Lower lobe of right lung (tissue), 2 donors: Measurements from ENCODE around the gene CCT8. TPM values are rescaled to one million over a fixed set of nuclear protein-coding genes. Genes with fewer than 3 reads are reported as not detected.

ENCODE experiments used
- ATAC-seq, 2 donors: fragments of 200-7000 bp; cut with Tn5 transposase; one replicate each; pipeline ENCODE4 v1.9.1; 2020 to 2022; ENCODE audit warnings: mild to moderate bottlenecking in 2 of 2, moderate library complexity in 2 of 2
- DNase-seq: peaks from one replicate; pipeline ENCODE4 v3.0.0-alpha.2; 2020
- H3K27ac ChIP-seq: fragments of 200-600 bp; one replicate; pipeline ENCODE4 v1.8.0; 2022
- H3K27me3 ChIP-seq: fragments of 200-600 bp; one replicate; pipeline ENCODE4 v1.8.0; 2022; ENCODE audit warnings: low read depth
- H3K36me3 ChIP-seq: fragments of 200-600 bp; one replicate; pipeline ENCODE4 v1.8.0; 2022; ENCODE audit warnings: mild to moderate bottlenecking
- H3K4me1 ChIP-seq: fragments of 200-600 bp; one replicate; pipeline ENCODE4 v1.8.0; 2022
- H3K4me3 ChIP-seq: fragments of 200-600 bp; one replicate; pipeline ENCODE4 v1.8.0; 2022; ENCODE audit warnings: mild to moderate bottlenecking
- H3K9me3 ChIP-seq: fragments of 200-600 bp; one replicate; pipeline ENCODE4 v1.8.0; 2022
- intact Hi-C: fragments of 100-400 bp; cut with DNase I; formaldehyde crosslinking; loops from one replicate; pipeline ENCODE4 v1.11.0; 2022
- total RNA-seq: library from RNA; stranded (reverse); fragmentation: NEBNext Ultra II Directional; extraction: Animal tissue kit (Norgen Biotek cat#: 25700); gene quantifications from one replicate; pipeline ENCODE4 v1.2.1, GENCODE V29; 2021
- TF ChIP-seq, protein P1 (sequence below): fragments of 200-600 bp; IDR thresholded peaks from one replicate; pipeline ENCODE4 v1.8.0; 2022; ENCODE audit warnings: antibody characterized with exemption, mild to moderate bottlenecking
- donor health status: DM: no; HTN: yes; CAD: no; lungs with severe emphysema.

Gene CCT8
- total RNA-seq, 1 donor from 2014 or later, result 111 TPM

DNA sequence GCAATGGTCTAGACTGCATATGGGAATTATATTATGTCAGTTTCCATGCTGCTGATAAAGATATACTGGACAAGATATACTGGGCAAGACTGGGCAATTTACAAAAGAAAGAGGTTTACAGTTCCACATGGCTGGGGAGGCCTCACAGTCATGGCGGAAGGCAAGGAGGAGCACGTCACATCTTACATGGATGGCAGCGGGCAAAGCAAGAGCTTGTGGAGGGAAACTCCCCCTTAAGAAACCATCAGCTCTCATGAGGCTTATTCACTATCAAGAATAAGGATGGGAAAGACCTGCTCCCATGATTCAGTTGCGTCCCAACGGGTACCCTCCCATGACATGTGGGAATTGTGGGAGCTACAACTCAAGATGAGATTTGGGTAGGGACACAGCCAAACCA is 21.2 kb downstream of the CCT8 start:
- peaks cover 98% of the 10 kb centered on the region for H3K36me3 ChIP-seq
- TF ChIP-seq, protein P1, sequence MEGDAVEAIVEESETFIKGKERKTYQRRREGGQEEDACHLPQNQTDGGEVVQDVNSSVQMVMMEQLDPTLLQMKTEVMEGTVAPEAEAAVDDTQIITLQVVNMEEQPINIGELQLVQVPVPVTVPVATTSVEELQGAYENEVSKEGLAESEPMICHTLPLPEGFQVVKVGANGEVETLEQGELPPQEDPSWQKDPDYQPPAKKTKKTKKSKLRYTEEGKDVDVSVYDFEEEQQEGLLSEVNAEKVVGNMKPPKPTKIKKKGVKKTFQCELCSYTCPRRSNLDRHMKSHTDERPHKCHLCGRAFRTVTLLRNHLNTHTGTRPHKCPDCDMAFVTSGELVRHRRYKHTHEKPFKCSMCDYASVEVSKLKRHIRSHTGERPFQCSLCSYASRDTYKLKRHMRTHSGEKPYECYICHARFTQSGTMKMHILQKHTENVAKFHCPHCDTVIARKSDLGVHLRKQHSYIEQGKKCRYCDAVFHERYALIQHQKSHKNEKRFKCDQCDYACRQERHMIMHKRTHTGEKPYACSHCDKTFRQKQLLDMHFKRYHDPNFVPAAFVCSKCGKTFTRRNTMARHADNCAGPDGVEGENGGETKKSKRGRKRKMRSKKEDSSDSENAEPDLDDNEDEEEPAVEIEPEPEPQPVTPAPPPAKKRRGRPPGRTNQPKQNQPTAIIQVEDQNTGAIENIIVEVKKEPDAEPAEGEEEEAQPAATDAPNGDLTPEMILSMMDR, result no peak
- no peak overlapping the region for H3K27ac ChIP-seq
- DNase-seq (no peak), ATAC-seq (no peak)
- H3K9me3 ChIP-seq, result no peaks in the 10 kb centered on the region
- H3K4me1 ChIP-seq, result no peaks in the 10 kb centered on the region
- no peak overlapping the region for H3K4me3 ChIP-seq
- intact Hi-C loops, result no loop called here
- H3K27me3 ChIP-seq, result no peaks in the 10 kb centered on the region

DNA sequence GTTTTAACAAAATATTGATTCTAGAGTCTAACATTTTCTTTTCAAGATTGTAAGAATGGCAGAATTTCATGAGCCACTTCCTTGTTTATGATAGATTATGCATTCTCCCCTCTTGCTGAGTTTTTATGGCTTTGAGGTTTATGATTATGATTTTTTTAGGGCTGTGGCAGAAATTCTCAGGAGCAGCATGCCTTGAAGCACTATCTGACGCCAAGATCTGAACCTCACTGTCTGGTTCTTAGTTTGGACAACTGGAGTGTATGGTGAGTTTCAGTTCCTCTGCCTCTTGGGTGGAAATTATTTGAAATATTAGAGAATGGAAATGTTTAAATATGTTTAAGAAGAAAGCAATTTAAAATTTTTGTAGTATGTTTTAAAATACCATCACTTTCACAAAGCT is 38.8 kb downstream of the CCT8 start:
- Histone ChIP-seq H3K4me1 (no peaks in the 10 kb centered on the region), H3K36me3 (peaks cover 96% of the 10 kb centered on the region), H3K27me3 (no peaks in the 10 kb centered on the region), H3K27ac (no peak overlapping the region), H3K9me3 (no peaks in the 10 kb centered on the region), H3K4me3 (no peak overlapping the region)
- TF ChIP-seq, protein P1, result no peak
- DNase-seq (no peak), ATAC-seq (no peak)
- intact Hi-C loops, result no loop called here

DNA sequence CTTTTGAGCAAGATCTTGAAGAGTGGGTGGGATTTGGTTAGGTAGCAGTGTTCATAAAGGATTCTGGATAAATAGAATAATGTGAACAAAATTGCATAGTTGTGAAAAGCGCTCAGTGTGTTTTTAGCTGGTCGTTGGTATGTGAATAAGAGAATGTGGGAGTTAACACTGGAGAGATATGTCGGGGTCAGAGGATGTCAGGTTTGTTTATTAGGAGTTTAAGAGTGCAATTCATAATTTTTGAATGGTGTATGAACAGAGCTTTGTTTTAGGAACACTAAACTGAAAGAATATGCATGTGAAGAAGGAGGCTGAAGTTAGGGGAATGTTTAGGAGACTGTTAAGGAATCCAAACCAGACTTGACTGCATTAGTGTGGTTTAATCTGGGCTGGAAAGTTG is 39.6 kb downstream of the CCT8 start:
- TF ChIP-seq, protein P1, result no peak
- peaks cover 96% of the 10 kb centered on the region for H3K36me3 ChIP-seq
- no peaks in the 10 kb centered on the region for H3K27me3 ChIP-seq
- ATAC-seq (no peak), DNase-seq (no peak)
- no peak overlapping the region for H3K27ac ChIP-seq
- H3K4me1 ChIP-seq, result no peaks in the 10 kb centered on the region
- intact Hi-C loops, result no loop called here
- H3K4me3 ChIP-seq, result no peak overlapping the region
- no peaks in the 10 kb centered on the region for H3K9me3 ChIP-seq

DNA sequence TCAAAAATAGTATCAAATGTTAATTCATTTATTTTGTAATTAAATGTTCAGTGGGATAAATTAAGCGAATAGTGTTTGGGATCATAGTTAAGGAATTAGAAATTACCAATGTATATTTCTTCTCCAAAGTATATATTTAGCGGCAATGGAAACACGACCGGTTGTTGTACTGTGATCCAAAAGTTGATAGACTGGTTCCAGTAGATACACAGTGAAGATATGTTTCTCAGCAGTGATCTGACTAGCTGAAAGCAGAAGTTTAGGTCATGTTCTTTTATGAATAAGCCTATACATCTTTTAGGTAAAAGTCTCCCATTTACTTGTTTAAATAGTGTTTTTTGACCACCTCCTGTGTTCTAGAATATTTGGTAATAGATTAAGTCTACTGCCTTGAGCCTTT is 40.1 kb downstream of the CCT8 start:
- H3K4me1 ChIP-seq, result no peaks in the 10 kb centered on the region
- H3K27ac ChIP-seq, result no peak overlapping the region
- no peaks in the 10 kb centered on the region for H3K27me3 ChIP-seq
- intact Hi-C loops, result no loop called here
- TF ChIP-seq, protein P1, result no peak
- H3K4me3 ChIP-seq, result no peak overlapping the region
- no peak for ATAC-seq
- H3K9me3 ChIP-seq, result no peaks in the 10 kb centered on the region
- peaks cover 96% of the 10 kb centered on the region for H3K36me3 ChIP-seq
- DNase-seq, result no peak

DNA sequence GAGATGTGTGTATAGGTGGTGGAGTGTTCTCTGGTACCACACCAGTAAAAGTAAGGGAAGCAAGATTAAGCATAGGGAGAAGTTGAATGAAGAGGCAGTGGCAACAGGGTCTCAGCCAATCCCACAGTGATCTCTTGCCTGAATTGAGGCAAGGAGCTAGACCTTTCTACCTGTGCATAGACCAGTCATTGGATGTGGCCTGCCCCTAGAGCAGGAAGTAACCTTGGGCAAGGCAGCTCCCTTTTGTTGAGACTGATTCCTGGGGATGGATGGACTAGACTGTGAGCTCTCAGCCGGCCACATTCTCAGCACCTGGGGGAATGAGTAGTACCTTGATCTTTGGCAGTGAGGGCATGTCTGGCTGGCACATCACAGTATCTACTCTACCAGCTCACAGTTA is 42.5 kb downstream of the CCT8 start:
- H3K4me1 ChIP-seq, result peaks cover 19% of the 10 kb centered on the region
- H3K36me3 ChIP-seq, result peaks cover 75% of the 10 kb centered on the region
- intact Hi-C loops, result no loop called here
- DNase-seq, result no peak
- H3K9me3 ChIP-seq, result no peaks in the 10 kb centered on the region
- no peak overlapping the region for H3K4me3 ChIP-seq
- H3K27ac ChIP-seq, result no peak overlapping the region
- no peak for ATAC-seq
- TF ChIP-seq, protein P1, result no peak
- no peaks in the 10 kb centered on the region for H3K27me3 ChIP-seq

DNA sequence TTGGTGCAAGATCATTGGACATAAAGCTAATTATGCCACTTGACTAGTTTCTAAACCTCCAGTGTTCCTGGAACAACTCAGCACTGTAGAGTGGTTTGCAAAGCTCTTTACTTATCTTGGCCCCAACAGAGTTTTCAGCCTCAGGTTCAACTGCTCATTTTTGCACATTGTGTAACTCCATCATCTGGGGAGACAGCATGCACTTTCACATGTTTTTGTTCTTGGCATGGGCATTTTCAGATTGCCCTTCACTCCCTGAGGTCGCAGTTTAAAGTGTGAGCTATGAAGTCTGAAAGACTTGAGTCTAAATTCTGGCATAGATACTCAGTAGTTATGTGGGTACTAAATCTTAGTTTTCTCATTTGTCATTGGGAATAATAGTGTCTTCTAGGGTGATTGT is 43.9 kb downstream of the CCT8 start:
- Histone ChIP-seq H3K27me3 (no peaks in the 10 kb centered on the region), H3K27ac (no peak overlapping the region), H3K4me3 (no peak overlapping the region), H3K9me3 (no peaks in the 10 kb centered on the region), H3K36me3 (peaks cover 61% of the 10 kb centered on the region), H3K4me1 (peaks cover 26% of the 10 kb centered on the region)
- no peak for DNase-seq
- intact Hi-C loops, result no loop called here
- TF ChIP-seq, protein P1, result no peak
- no peak for ATAC-seq
